GM19099 (cell line): Measurements from ENCODE around the gene PSMD14.

ENCODE experiments used
- POLR2A ChIP-seq: IDR thresholded peaks from 3 replicates; pipeline ENCODE4 v1.6.1; 2011; ENCODE audit warnings: low read depth; ENCODE audit not compliant: insufficient read length; ENCODE audit errors: extremely low read depth

Gene PSMD14

GRCh38 chr2:161308178-161308955, at the start of gene PSMD14:
TSS of gene PSMD14 (plus strand) at chr2:161308425. CDS start at chr2:161318826, 10,401 bp downstream.
- peak; percentile 96 for TF ChIP-seq POLR2A

- no peak for TF ChIP-seq POLR2A
Measured at GRCh38 chr2:161265874-161266273, 42.4 kb upstream of the PSMD14 start.

- no peak for TF ChIP-seq POLR2A
Measured at GRCh38 chr2:161269111-161269510, 39.1 kb upstream of the PSMD14 start.

GRCh38 chr2:161273038-161273760, 35.0 kb upstream of the PSMD14 start:
- TF ChIP-seq POLR2A: no peak

- no peak for TF ChIP-seq POLR2A
Measured at GRCh38 chr2:161283926-161284325, 24.3 kb upstream of the PSMD14 start.

GRCh38 chr2:161303535-161304050, 4.6 kb upstream of the PSMD14 start:
- no peak for TF ChIP-seq POLR2A

- no peak for TF ChIP-seq POLR2A
Measured at GRCh38 chr2:161306919-161307318, 1.3 kb upstream of the PSMD14 start.

- no peak for TF ChIP-seq POLR2A
Measured at GRCh38 chr2:161307676-161308075, 549 bp upstream of the PSMD14 start.

GRCh38 chr2:161312996-161313395, 4.8 kb downstream of the PSMD14 start:
- no peak for TF ChIP-seq POLR2A

- no peak for TF ChIP-seq POLR2A
Measured at GRCh38 chr2:161315380-161315779, 7.2 kb downstream of the PSMD14 start.

GRCh38 chr2:161316701-161317100, 8.5 kb downstream of the PSMD14 start:
- TF ChIP-seq POLR2A: no peak

GRCh38 chr2:161321944-161322648, 13.9 kb downstream of the PSMD14 start:
- no peak for TF ChIP-seq POLR2A

- no peak for TF ChIP-seq POLR2A
Measured at GRCh38 chr2:161324876-161325275, 16.7 kb downstream of the PSMD14 start.

- TF ChIP-seq POLR2A: no peak
Measured at GRCh38 chr2:161327582-161327981, 19.4 kb downstream of the PSMD14 start.

- no peak for TF ChIP-seq POLR2A
Measured at GRCh38 chr2:161332371-161332967, 24.2 kb downstream of the PSMD14 start.
